HG03460 (cell line): Measurements from ENCODE around the gene PPP1R9A.

ENCODE experiments used
- ATAC-seq: cut with Tn5 transposase; IDR thresholded peaks from one replicate; pipeline ENCODE4 v1.9.1; 2021; ENCODE audit not compliant: unreplicated experiment

PPP1R9A gene

GRCh38 chr7:95095259-95095965 is 188.0 kb downstream of the PPP1R9A start:
- ATAC-seq: no peak

GRCh38 chr7:95095966-95096540 is 188.7 kb downstream of the PPP1R9A start:
- no peak for ATAC-seq

GRCh38 chr7:95097291-95097690 is 189.9 kb downstream of the PPP1R9A start:
- no peak for ATAC-seq

- no peak for ATAC-seq
Observed at GRCh38 chr7:95097851-95098250, 190.5 kb downstream of the PPP1R9A start.

- ATAC-seq: no peak
Observed at GRCh38 chr7:95099106-95099505, 191.7 kb downstream of the PPP1R9A start.

GRCh38 chr7:95101422-95101821 is 194.0 kb downstream of the PPP1R9A start:
- ATAC-seq: no peak

GRCh38 chr7:95102662-95103061 is 195.3 kb downstream of the PPP1R9A start:
- ATAC-seq: no peak

GRCh38 chr7:95104739-95105138 is 197.3 kb downstream of the PPP1R9A start:
- ATAC-seq: no peak

GRCh38 chr7:95105627-95106026 is 198.2 kb downstream of the PPP1R9A start:
- ATAC-seq: no peak

- ATAC-seq: no peak
Observed at GRCh38 chr7:95106401-95106800, 199.0 kb downstream of the PPP1R9A start.

GRCh38 chr7:95110707-95111106 is 203.3 kb downstream of the PPP1R9A start:
- ATAC-seq: no peak

GRCh38 chr7:95113590-95113989 is 206.2 kb downstream of the PPP1R9A start:
- no peak for ATAC-seq

GRCh38 chr7:95126053-95126709 is 218.8 kb downstream of the PPP1R9A start:
- no peak for ATAC-seq

GRCh38 chr7:95132500-95132899 is 225.1 kb downstream of the PPP1R9A start:
- no peak for ATAC-seq

GRCh38 chr7:95139922-95140321 is 232.5 kb downstream of the PPP1R9A start:
- ATAC-seq: no peak

- no peak for ATAC-seq
Observed at GRCh38 chr7:95141755-95142154, 234.4 kb downstream of the PPP1R9A start.

GRCh38 chr7:95144256-95144655 is 236.9 kb downstream of the PPP1R9A start:
- ATAC-seq: no peak

- ATAC-seq: no peak
Observed at GRCh38 chr7:95155965-95156364, 248.6 kb downstream of the PPP1R9A start.

GRCh38 chr7:95157381-95157780 is 250.0 kb downstream of the PPP1R9A start:
- ATAC-seq: no peak

- ATAC-seq: no peak
Observed at GRCh38 chr7:95169678-95170077, 262.3 kb downstream of the PPP1R9A start.

GRCh38 chr7:95172420-95172819 is 265.0 kb downstream of the PPP1R9A start:
- no peak for ATAC-seq

GRCh38 chr7:95190515-95190914 is 283.1 kb downstream of the PPP1R9A start:
- ATAC-seq: no peak
